ENCODE measurements around the gene ANKFY1. TPM values are rescaled to one million over a fixed set of nuclear protein-coding genes. Genes with fewer than 3 reads are reported as not detected.

Gene ANKFY1
- polyA plus RNA-seq, 1 of the 3 experiments (the other 2 are of a cell fraction) = 29.6 TPM

- Histone ChIP-seq H3K27me3 (ENCODE audit: insufficient read depth) (no peaks in the 10 kb centered on the region), H4K20me1 (ENCODE audit: insufficient read depth) (peaks cover 15% of the 10 kb centered on the region), H3K9me2 (no peaks in the 10 kb centered on the region), H3K79me2 (ENCODE audit: insufficient read depth) (peaks cover 53% of the 10 kb centered on the region), H3K4me2 (peak overlapping the region; percentile 81), H3K9me3 (no peaks in the 10 kb centered on the region), H3K9ac (peak overlapping the region; percentile 91), H2AFZ (ENCODE audit: low read depth) (peak overlapping the region; percentile 80), H3K4me1 (ENCODE audit: control insufficient read depth in 1 of 2, insufficient read depth in 2 of 2, low read depth in 1 of 2, low read length in 1 of 2) (peaks cover 13 to 16% of the 10 kb centered on the region in 2 experiments; a peak in 3 of 4 replicates), H3F3A (replicated peaks; ENCODE audit: insufficient read depth) (peaks cover 7% of the 10 kb centered on the region), H3K27ac (ENCODE audit: low read depth in 2 of 2, low read length in 1 of 2) (peak overlapping the region; percentile 86 to 98), H3K4me3 (ENCODE audit: low read depth in 2 of 2, low read length in 1 of 2) (peak overlapping the region; percentile 89 to 94), H3K36me3 (replicated peaks in 1 of 2; ENCODE audit: control insufficient read depth in 1 of 2, insufficient read depth in 2 of 2, low read length in 1 of 2) (peaks cover 4 to 15% of the 10 kb centered on the region in 2 experiments)
- DNase-seq = peak; percentile 88
- 3% methylated on average over 47 of the region's 69 CpGs for WGBS (ENCODE audit: low lambda C conversion rate)
- ChIA-PET CTCF (interaction anchor here (0.9 to 1.5 kb wide), 5 partner anchors 12 to 230 kb away, joined by 3 to 7 read pairs (median 5); no protein-coding TSS in a partner anchor), POLR2A (interaction anchor here (0.6 to 2.0 kb wide), 8 partner anchors 13 to 560 kb away, joined by 3 to 14 read pairs (median 4); partner anchors contain the start of gene NCBP3)
- TF ChIP-seq CHD2 (IDR thresholded peaks at IDR 0.05; ENCODE audit: low read length, partially characterized antibody) (peak; percentile 96), NFIC (IDR thresholded peaks at IDR 0.05; ENCODE audit: borderline replicate concordance) (no peak), POLR2AphosphoS5 (IDR thresholded peaks at IDR 0.05; ENCODE audit: low read depth, low read length) (peak; percentile 73), SIN3A (IDR thresholded peaks at IDR 0.05; ENCODE audit: borderline replicate concordance, low read depth, low read length) (no peak; the same call in 1 of the 2 replicates), RAD21 (IDR thresholded peaks at IDR 0.05; ENCODE audit: low read length) (no peak), NRF1 (IDR thresholded peaks at IDR 0.05; ENCODE audit: low read depth, low read length) (no peak), REST (IDR thresholded peaks at IDR 0.05; ENCODE audit: low read depth, low read length) (0 out of 2 replicates have a peak, but pooled peaks have one; percentile 12), RFX5 (IDR thresholded peaks at IDR 0.05; ENCODE audit: low read length) (no peak), TEAD4 (IDR thresholded peaks at IDR 0.05; ENCODE audit: borderline replicate concordance, insufficient read depth) (no peak), RCOR1 (IDR thresholded peaks at IDR 0.05; ENCODE audit: low read length) (no peak), FOXM1 (IDR thresholded peaks at IDR 0.05; ENCODE audit: low read depth) (no peak), GABPA (IDR thresholded peaks at IDR 0.05; ENCODE audit: low read depth) (no peak), RXRA (IDR thresholded peaks at IDR 0.05; ENCODE audit: borderline replicate concordance, low read depth) (no peak), IRF3 (IDR thresholded peaks at IDR 0.05; ENCODE audit: low read depth, low read length) (no peak), ZBTB33 (IDR thresholded peaks at IDR 0.05; ENCODE audit: borderline replicate concordance, low read depth) (peak; percentile 88; the same call in 1 of the 2 replicates), TCF12 (IDR thresholded peaks at IDR 0.05) (no peak), PBX3 (IDR thresholded peaks at IDR 0.05) (peak; percentile 61), JUND (IDR thresholded peaks at IDR 0.05) (peak; percentile 27; the same call in 1 of the 2 replicates), SMC3 (IDR thresholded peaks at IDR 0.05; ENCODE audit: low read depth, low read length) (no peak), FOSL2 (IDR thresholded peaks at IDR 0.05; ENCODE audit: borderline replicate concordance, low read depth) (no peak; the same call in 1 of the 2 replicates)
- TF ChIP-seq, protein P1, sequence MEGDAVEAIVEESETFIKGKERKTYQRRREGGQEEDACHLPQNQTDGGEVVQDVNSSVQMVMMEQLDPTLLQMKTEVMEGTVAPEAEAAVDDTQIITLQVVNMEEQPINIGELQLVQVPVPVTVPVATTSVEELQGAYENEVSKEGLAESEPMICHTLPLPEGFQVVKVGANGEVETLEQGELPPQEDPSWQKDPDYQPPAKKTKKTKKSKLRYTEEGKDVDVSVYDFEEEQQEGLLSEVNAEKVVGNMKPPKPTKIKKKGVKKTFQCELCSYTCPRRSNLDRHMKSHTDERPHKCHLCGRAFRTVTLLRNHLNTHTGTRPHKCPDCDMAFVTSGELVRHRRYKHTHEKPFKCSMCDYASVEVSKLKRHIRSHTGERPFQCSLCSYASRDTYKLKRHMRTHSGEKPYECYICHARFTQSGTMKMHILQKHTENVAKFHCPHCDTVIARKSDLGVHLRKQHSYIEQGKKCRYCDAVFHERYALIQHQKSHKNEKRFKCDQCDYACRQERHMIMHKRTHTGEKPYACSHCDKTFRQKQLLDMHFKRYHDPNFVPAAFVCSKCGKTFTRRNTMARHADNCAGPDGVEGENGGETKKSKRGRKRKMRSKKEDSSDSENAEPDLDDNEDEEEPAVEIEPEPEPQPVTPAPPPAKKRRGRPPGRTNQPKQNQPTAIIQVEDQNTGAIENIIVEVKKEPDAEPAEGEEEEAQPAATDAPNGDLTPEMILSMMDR (IDR thresholded peaks at IDR 0.05) = no peak
- TF ChIP-seq, protein P2, sequence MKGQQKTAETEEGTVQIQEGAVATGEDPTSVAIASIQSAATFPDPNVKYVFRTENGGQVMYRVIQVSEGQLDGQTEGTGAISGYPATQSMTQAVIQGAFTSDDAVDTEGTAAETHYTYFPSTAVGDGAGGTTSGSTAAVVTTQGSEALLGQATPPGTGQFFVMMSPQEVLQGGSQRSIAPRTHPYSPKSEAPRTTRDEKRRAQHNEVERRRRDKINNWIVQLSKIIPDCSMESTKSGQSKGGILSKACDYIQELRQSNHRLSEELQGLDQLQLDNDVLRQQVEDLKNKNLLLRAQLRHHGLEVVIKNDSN (IDR thresholded peaks at IDR 0.05; ENCODE audit: borderline replicate concordance, low read depth) = no peak
These were observed 120.0 kb downstream of the ANKFY1 start for GRCh38 chr17:4143563-4144421.

All from SK-N-SH (cell line).